Nephron (organoid): ENCODE results near the gene PRR33.
A peak's percentile ranks its signal among the peaks of the same experiment; 100 is the strongest.

Experiments
- H3K27ac Mint-ChIP-seq, 3 experiments: 2 replicates each; pipeline ENCODE4 v1.8.0; 2020; ENCODE audit warnings: mixed read lengths in 3 of 3, mild to moderate bottlenecking in 2 of 3, moderate library complexity in 1 of 3
- H3K27me3 Mint-ChIP-seq: 2 replicates; pipeline ENCODE4 v1.8.0; 2021; ENCODE audit warnings: low read depth, mild to moderate bottlenecking, moderate library complexity, mixed read lengths
- H3K36me3 Mint-ChIP-seq: 2 replicates; pipeline ENCODE4 v1.8.0; 2020; ENCODE audit warnings: low read depth, mixed read lengths
- H3K4me1 Mint-ChIP-seq: 2 replicates; pipeline ENCODE4 v1.8.0; 2020; ENCODE audit warnings: mixed read lengths
- H3K4me3 Mint-ChIP-seq, 3 experiments: 2 replicates each; pipeline ENCODE4 v1.8.0; 2020; ENCODE audit warnings: mild to moderate bottlenecking in 3 of 3, mixed read lengths in 3 of 3, moderate library complexity in 2 of 3
- H3K9me3 Mint-ChIP-seq: 2 replicates; pipeline ENCODE4 v1.8.0; 2020; ENCODE audit warnings: mixed read lengths
- TF ChIP-seq, protein P1 (sequence below), 3 experiments: fragments of 200-600 bp; sonication (generic); IDR thresholded peaks; one replicate each; pipeline ENCODE4 v1.5.0; 2021; ENCODE audit warnings: antibody characterized with exemption in 3 of 3; ENCODE audit not compliant: unreplicated experiment in 3 of 3

PRR33 gene

DNA sequence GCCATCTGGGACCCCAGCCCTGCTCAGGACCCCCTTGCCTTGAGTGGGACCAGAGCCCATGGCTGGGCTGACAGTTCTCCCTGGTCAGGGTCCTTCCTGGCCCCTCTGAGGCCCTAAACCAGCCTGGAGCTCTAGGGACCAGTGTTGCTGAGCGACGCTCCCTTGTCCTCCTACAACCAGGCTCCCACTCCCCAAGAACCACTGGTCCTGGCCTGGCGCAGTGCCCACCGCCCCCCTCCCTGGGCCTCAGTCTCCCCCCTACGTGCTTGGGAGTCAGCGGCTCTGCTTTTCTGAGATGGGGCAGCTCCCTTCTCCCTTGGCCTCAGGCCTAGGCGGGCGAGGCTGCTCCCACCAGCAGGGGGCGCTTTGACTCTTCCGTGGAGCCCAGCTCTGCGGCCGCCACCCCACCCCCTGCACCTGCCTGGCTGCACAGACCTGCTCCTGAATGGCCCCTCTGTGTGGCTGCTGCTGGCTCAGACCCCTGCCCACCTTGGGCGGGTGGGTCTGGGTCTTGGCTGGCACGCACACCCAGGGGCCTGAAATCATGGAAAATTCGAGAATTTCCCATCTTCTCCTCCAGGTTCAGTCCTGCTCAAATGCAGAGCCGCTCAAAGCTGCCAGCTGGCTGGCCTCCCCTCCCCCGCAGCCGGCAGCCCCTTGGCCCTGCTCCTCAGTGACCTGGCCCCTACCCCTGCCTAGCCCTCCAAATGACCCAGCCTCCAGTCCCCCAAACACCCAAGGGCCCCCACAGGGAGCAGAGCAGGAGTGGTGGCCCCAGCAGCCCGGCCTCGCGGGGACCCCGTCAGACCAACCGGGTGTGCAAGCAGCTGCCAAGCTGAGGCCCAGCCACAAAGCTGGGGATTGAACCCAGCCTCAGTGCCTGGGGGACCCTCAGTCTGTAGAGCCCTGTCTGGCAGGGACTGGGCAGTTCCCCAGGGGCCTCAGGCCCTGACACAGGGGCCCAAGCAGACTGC, 9.1 kb downstream of the PRR33 start:
- H3K4me3 Mint-ChIP-seq, result no peak overlapping the region
- peaks cover 13% of the 10 kb centered on the region for H3K4me1 Mint-ChIP-seq
- no peaks in the 10 kb centered on the region for H3K36me3 Mint-ChIP-seq
- no peaks in the 10 kb centered on the region for H3K9me3 Mint-ChIP-seq
- TF ChIP-seq, protein P1, sequence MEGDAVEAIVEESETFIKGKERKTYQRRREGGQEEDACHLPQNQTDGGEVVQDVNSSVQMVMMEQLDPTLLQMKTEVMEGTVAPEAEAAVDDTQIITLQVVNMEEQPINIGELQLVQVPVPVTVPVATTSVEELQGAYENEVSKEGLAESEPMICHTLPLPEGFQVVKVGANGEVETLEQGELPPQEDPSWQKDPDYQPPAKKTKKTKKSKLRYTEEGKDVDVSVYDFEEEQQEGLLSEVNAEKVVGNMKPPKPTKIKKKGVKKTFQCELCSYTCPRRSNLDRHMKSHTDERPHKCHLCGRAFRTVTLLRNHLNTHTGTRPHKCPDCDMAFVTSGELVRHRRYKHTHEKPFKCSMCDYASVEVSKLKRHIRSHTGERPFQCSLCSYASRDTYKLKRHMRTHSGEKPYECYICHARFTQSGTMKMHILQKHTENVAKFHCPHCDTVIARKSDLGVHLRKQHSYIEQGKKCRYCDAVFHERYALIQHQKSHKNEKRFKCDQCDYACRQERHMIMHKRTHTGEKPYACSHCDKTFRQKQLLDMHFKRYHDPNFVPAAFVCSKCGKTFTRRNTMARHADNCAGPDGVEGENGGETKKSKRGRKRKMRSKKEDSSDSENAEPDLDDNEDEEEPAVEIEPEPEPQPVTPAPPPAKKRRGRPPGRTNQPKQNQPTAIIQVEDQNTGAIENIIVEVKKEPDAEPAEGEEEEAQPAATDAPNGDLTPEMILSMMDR (IDR thresholded peaks at IDR 0.05; ENCODE audit: unreplicated experiment in 3 of 3), result peak; percentile 93 to 97 (median 96)
- H3K27me3 Mint-ChIP-seq, result no peaks in the 10 kb centered on the region
- H3K27ac Mint-ChIP-seq, result peak overlapping the region; percentile 72 to 77 (median 73)

DNA sequence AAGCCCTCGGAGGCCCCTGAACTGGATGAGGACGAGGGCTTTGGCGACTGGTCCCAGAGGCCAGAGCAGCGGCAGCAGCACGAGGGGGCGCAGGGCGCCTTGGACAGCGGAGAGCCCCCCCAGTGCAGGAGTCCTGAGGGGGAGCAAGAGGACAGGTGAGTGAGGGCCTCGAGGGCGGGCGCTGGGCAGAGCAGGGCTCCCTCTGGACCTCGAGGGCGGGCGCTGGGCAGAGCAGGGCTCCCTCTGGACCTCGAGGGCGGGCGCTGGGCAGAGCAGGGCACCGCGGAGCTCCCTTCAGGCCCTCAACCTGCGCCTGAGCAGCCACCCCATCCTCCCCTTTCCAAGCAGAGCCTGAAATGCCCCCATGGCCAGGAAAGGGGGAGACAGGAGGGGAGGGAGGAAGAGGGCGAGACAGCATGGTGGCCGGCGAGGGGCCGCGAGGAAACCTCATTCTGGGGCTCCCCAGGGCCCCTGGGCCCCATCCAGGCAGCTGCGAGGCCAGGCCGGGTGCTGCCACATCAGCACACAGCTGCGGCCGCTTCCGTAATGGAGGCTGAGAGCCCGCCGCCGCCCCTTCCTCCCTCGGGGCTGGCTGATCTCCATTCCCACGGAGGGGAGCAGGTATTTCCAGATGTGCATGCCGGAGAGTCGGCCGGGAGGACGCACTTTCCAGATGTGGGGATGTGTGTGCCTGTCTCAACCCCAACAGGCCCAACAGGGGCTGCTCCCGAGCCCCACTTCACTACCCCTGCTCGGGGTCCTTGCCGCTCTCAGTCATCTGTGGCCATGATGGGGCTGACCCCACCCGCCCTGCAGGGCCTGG, 10.0 kb downstream of the PRR33 start:
- Mint-ChIP-seq H3K27me3 (no peaks in the 10 kb centered on the region), H3K36me3 (no peaks in the 10 kb centered on the region), H3K9me3 (no peaks in the 10 kb centered on the region), H3K4me3 (no peak overlapping the region), H3K4me1 (peaks cover 16% of the 10 kb centered on the region), H3K27ac (peak overlapping the region; percentile 73 to 98 (median 94))
- TF ChIP-seq, protein P1 (IDR thresholded peaks at IDR 0.05; ENCODE audit: unreplicated experiment in 3 of 3), result no peak

DNA sequence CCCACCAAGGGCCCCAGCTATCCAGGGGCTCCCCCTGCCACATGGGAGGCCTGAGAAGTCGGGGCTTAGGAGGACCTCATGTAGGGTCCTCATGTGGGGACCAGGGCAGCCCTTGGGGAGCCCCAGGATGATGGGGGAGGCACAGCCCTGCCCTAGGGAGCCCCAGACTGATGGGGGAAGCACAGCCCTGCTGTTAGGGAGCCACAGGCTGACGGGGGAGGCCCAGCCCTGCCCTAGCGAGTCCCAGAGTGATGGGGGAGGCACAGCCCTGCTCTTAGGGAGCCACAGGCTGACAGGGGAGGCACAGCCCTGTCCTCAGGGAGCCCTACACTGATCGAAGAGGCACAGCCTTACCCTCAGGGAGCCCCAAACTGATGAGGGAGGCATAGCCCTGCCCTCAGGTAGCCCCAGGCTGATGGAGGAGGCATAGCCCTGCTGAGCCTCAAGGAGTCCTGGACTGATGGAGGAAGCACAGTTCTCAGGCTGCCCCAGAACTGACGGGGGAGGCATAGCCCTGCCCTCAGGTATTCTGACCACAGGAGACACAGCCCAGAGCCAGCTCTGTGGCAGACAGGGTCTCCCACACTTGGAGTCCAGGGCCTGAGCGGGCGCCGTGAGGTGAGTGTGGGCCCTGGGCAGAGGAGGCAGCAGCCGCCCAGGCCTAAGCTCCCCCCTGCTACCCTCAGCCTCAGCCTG, 10.8 kb downstream of the PRR33 start:
- Mint-ChIP-seq H3K36me3 (no peaks in the 10 kb centered on the region), H3K27me3 (no peaks in the 10 kb centered on the region), H3K9me3 (no peaks in the 10 kb centered on the region), H3K4me1 (peaks cover 16% of the 10 kb centered on the region), H3K27ac (peak overlapping the region; percentile 75 to 98 (median 94)), H3K4me3 (no peak overlapping the region)
- TF ChIP-seq, protein P1 (IDR thresholded peaks at IDR 0.05; ENCODE audit: unreplicated experiment in 3 of 3), result no peak

DNA sequence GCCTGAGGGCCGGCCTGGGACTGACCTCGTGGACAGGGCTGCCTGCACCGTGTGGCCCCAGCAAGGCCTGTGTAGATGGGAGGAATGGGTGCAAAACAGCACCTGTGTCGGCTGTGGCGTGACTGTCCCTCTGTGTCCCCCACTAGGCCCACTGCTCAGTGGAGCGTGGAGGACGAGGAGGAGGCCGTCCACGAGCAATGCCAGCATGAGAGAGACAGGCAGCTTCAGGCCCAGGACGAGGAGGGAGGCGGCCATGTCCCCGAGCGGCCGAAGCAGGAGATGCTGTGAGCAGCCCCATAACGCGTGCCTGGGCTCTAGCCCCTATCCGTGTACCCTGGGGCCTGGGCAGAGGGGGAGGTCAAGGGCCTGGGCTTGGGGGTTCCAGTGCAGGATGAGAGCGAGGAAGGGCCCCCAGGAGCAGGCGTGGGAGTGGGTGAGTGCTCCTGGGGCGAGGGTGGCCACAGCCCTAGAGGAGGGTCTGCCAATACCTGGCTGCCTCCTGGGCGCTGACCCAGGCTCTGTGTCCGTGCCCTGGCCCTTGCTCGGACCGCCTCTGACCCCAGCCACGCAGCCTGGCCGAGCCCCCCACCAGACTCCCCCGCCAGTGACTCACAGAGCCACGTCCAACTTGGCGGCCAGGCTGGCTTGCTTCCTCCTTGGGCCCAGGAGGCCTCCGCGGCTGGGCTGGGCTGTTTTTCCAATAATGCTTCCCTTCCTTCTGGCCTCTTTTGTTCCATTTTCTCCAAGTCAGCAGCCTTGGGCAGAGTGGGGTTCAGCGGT, 11.6 kb downstream of the PRR33 start:
- Mint-ChIP-seq H3K27ac (peak overlapping the region; percentile 75 to 98 (median 94)), H3K4me1 (peaks cover 20% of the 10 kb centered on the region), H3K4me3 (no peak overlapping the region), H3K27me3 (no peaks in the 10 kb centered on the region), H3K9me3 (no peaks in the 10 kb centered on the region), H3K36me3 (no peaks in the 10 kb centered on the region)
- TF ChIP-seq, protein P1 (IDR thresholded peaks at IDR 0.05; ENCODE audit: unreplicated experiment in 3 of 3), result no peak

DNA sequence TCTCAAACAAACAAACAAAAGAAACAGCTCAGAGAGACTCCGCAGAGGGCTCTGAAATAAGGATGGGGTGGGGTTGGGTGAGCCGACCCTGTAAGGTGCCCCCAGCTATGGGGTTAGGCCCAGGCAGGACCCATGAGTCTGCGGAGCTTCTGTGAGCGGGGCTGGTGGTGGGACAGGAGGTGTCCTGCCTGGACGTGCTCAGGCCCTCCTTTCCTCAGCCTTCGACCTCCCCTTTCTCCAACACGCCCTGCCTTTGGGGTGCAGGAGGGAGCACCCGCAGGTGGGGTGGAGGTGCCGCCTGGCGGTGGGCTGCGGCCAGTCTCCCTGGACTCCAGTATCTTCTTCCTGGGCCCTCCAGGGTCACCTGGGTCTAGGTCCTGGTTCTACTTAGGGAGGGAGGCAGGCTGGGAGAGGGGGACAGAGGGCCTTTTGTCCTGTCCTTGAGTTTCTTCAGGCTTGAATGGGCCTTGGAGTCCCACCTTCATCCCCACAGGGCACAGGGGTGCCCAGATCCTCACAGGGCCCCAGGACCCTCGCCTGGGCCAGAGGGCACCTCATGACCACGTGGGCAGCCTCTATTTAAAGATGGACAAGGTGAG, 12.3 kb downstream of the PRR33 start:
- Mint-ChIP-seq H3K36me3 (no peaks in the 10 kb centered on the region), H3K27me3 (no peaks in the 10 kb centered on the region), H3K27ac (peak overlapping the region; percentile 75 to 98 (median 94)), H3K4me3 (no peak overlapping the region), H3K4me1 (peaks cover 21% of the 10 kb centered on the region), H3K9me3 (no peaks in the 10 kb centered on the region)
- TF ChIP-seq, protein P1 (IDR thresholded peaks at IDR 0.05; ENCODE audit: unreplicated experiment in 3 of 3), result no peak
